ENCODE results near the gene RNF11. TPM values are rescaled to one million over a fixed set of nuclear protein-coding genes. Genes with fewer than 3 reads are reported as not detected.

The RNF11 gene
- total and polyA plus RNA-seq, 11 donors: 42.4 to 143 (median 107) TPM

- Histone ChIP-seq H3K27ac (no peak overlapping the region), H3K9me3 (no peaks in the 10 kb centered on the region), H3K36me3 (no peaks in the 10 kb centered on the region), H3K27me3 (no peaks in the 10 kb centered on the region), H3K4me1 (peaks cover 0 to 30% (median 11%) of the 10 kb centered on the region in 12 donors), H3K4me3 (no peak overlapping the region)
- no peak for ATAC-seq
- 83 to 89% (median 86%) methylated on average over 5 to 6 of the region's 6 CpGs for WGBS, 4 donors
- TF ChIP-seq POLR2A (IDR thresholded peaks at IDR 0.05) (no peak), CTCF (IDR thresholded peaks at IDR 0.05) (no peak)
- DNase-seq: no peak
- intact Hi-C loops (cut with DNase I): loop anchor here in 8 of 10 donors (5.0 to 10.0 kb wide), 4 partner anchors 63 to 108 kb away; partner anchors contain the start of gene RNF11 (in 4 of the 8)
Observed at GRCh38 chr1:51299981-51300670, 64.1 kb downstream of the RNF11 start.

GRCh38 chr1:51301152-51301843, 65.2 kb downstream of the RNF11 start:
- Histone ChIP-seq H3K9me3 (no peaks in the 10 kb centered on the region), H3K4me1 (peaks cover 0 to 29% (median 10%) of the 10 kb centered on the region in 12 donors), H3K27me3 (no peaks in the 10 kb centered on the region), H3K36me3 (no peaks in the 10 kb centered on the region), H3K4me3 (no peak overlapping the region), H3K27ac (no peak overlapping the region)
- TF ChIP-seq CTCF (IDR thresholded peaks at IDR 0.05) (no peak), POLR2A (IDR thresholded peaks at IDR 0.05) (no peak)
- ATAC-seq (no peak), DNase-seq (no peak)
- 82 to 92% (median 90%) methylated on average over 5 to 10 of the region's 10 CpGs for WGBS, 4 donors
- intact Hi-C loops (cut with DNase I): no loop called here

- Histone ChIP-seq H3K4me3 (no peak overlapping the region), H3K27ac (no peak overlapping the region), H3K4me1 (peaks cover 0 to 24% (median 6%) of the 10 kb centered on the region in 12 donors), H3K9me3 (no peaks in the 10 kb centered on the region), H3K27me3 (no peaks in the 10 kb centered on the region), H3K36me3 (no peaks in the 10 kb centered on the region)
- intact Hi-C loops (cut with DNase I): no loop called here
- TF ChIP-seq CTCF (IDR thresholded peaks at IDR 0.05) (no peak), POLR2A (IDR thresholded peaks at IDR 0.05) (no peak)
- DNase-seq: no peak
- WGBS, 4 donors: 70 to 78% (median 75%) methylated on average over 3 of the region's 3 CpGs
- ATAC-seq: no peak
Observed at GRCh38 chr1:51301844-51302162, 65.7 kb downstream of the RNF11 start.

GRCh38 chr1:51302270-51302669, 66.2 kb downstream of the RNF11 start:
- no peak for DNase-seq
- no peaks in the 10 kb centered on the region for H3K36me3 ChIP-seq
- intact Hi-C loops (cut with DNase I): no loop called here
- no peak overlapping the region for H3K27ac ChIP-seq
- 81 to 87% (median 85%) methylated on average over 9 to 10 of the region's 10 CpGs for WGBS, 4 donors
- no peaks in the 10 kb centered on the region for H3K9me3 ChIP-seq
- H3K4me3 ChIP-seq: no peak overlapping the region
- TF ChIP-seq CTCF (IDR thresholded peaks at IDR 0.05) (no peak), POLR2A (IDR thresholded peaks at IDR 0.05) (no peak)
- peaks cover 0 to 19% (median 3%) of the 10 kb centered on the region in 12 donors for H3K4me1 ChIP-seq
- no peaks in the 10 kb centered on the region for H3K27me3 ChIP-seq
- ATAC-seq: no peak

Data from heart left ventricle (tissue), 16 donors.